OCI-LY7 (cell line): ENCODE measurements around the gene CRIP1.

Experiments
- EZH2phosphoT487 ChIP-seq: fragments of 200-600 bp; sonication (generic); IDR thresholded peaks from 2 replicates; pipeline ENCODE4 v1.6.1; 2018; ENCODE audit warnings: low read depth, borderline replicate concordance, mild to moderate bottlenecking, mixed run types, antibody characterized with exemption, low read length, moderate library complexity, mixed read lengths
- TF ChIP-seq, protein P1 (sequence below): fragments of 200-600 bp; sonication (generic); conservative IDR thresholded peaks from 2 replicates; pipeline ENCODE4 v1.5.1; 2014; ENCODE audit warnings: mild to moderate bottlenecking, antibody characterized with exemption, low read length, moderate library complexity, mixed read lengths

DNA sequence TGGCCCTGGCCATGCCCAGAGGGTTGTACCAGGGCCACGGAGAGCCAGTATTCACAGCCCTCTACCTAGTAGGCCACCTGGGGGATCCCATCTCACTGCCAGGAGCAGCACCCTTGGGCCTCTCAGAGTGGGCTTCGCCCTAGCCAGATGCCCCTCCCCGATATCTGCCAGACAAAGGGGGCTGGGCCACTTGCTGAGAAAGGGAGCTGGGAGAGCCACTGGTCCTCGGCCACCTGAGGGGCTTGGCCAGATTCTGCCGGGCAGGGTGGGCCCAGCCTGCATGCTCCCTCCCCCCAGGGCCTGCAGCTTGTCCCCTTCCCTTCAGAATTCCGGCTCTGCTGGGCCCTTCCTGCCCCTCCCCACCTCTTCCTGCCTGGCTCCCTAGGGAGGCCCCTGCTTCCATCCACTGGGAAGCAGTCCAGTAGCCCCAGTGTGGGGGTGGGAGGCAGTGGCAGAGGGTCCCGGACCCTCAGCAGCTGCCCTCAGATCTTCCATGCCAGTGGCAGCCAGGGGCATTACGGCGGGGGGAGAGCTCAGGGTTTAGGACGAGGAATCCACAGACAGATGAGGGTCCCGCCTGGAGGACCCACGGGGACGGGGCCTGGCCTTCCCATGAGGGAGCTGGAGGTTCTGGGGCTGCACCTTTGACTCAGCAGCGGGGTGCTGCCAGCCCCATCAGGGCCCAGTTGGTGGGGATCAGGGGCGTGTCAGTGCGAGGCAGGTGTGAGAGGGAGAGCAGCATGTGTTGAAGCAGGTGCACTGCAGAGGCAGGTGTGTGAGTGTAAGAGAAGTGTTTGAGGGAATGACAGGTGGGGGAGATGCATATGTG lies 9.6 kb upstream of the CRIP1 start:
- TF ChIP-seq, protein P1, sequence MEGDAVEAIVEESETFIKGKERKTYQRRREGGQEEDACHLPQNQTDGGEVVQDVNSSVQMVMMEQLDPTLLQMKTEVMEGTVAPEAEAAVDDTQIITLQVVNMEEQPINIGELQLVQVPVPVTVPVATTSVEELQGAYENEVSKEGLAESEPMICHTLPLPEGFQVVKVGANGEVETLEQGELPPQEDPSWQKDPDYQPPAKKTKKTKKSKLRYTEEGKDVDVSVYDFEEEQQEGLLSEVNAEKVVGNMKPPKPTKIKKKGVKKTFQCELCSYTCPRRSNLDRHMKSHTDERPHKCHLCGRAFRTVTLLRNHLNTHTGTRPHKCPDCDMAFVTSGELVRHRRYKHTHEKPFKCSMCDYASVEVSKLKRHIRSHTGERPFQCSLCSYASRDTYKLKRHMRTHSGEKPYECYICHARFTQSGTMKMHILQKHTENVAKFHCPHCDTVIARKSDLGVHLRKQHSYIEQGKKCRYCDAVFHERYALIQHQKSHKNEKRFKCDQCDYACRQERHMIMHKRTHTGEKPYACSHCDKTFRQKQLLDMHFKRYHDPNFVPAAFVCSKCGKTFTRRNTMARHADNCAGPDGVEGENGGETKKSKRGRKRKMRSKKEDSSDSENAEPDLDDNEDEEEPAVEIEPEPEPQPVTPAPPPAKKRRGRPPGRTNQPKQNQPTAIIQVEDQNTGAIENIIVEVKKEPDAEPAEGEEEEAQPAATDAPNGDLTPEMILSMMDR: no peak
- no peak for TF ChIP-seq EZH2phosphoT487
